GM12878 (cell line): ENCODE data around the gene RBBP4. TPM values are rescaled to one million over a fixed set of nuclear protein-coding genes. Genes with fewer than 3 reads are reported as not detected.
A peak's percentile ranks its signal among the peaks of the same experiment; 100 is the strongest.

Experiments used
- ATF3 ChIP-seq: IDR thresholded peaks from 2 replicates; pipeline ENCODE4 v1.6.1; 2011; ENCODE audit warnings: low read depth, mild to moderate bottlenecking, low read length, moderate library complexity, borderline replicate concordance; ENCODE audit errors: extremely low read depth
- ATF7 ChIP-seq: fragments of 450-650 bp; IDR thresholded peaks from 2 replicates; pipeline ENCODE4 v1.6.1; 2016; ENCODE audit warnings: low read depth, mild to moderate bottlenecking
- CBX3 ChIP-seq: fragments of 200-600 bp; sonication (generic); IDR thresholded peaks from 2 replicates; pipeline ENCODE4 v1.6.1; 2016; ENCODE audit warnings: low read depth, borderline replicate concordance
- CHD2 ChIP-seq: IDR thresholded peaks from 2 replicates; pipeline ENCODE4 v1.6.1; 2011; ENCODE audit warnings: low read depth, low read length, improper control_type of control experiment, borderline replicate concordance
- ELK1 ChIP-seq: IDR thresholded peaks from 2 replicates; pipeline ENCODE4 v1.6.1; 2012; ENCODE audit warnings: low read depth, low read length, improper control_type of control experiment
- IKZF2 ChIP-seq, 2 experiments: fragments of 450-650 bp; IDR thresholded peaks; 2 replicates each; pipeline ENCODE4 v1.6.1; 2017; ENCODE audit warnings: mild to moderate bottlenecking in 2 of 2, moderate library complexity in 2 of 2
- MAX ChIP-seq: IDR thresholded peaks from 2 replicates; pipeline ENCODE4 v1.6.1; 2012; ENCODE audit warnings: low read depth, low read length, improper control_type of control experiment
- MTA3 ChIP-seq: IDR thresholded peaks from 2 replicates; pipeline ENCODE4 v1.6.1; 2012; ENCODE audit warnings: low read length, inconsistent platforms, borderline replicate concordance
- MYB ChIP-seq: fragments of 150-350 bp; IDR thresholded peaks from 2 replicates; pipeline ENCODE4 v1.6.1; 2014; ENCODE audit warnings: mild to moderate bottlenecking, low read depth, low read length, borderline replicate concordance
- RAD51 ChIP-seq: fragments of 450-650 bp; IDR thresholded peaks from 2 replicates; pipeline ENCODE4 v1.6.1; 2016; ENCODE audit warnings: moderate library complexity, mild to moderate bottlenecking, inconsistent platforms
- RCOR1 ChIP-seq: conservative IDR thresholded peaks from 2 replicates; pipeline ENCODE4 v1.6.1; 2012; ENCODE audit warnings: low read depth, low read length, improper control_type of control experiment
- SMAD1 ChIP-seq: fragments of 450-650 bp; IDR thresholded peaks from 2 replicates; pipeline ENCODE4 v1.6.1; 2018; ENCODE audit warnings: mild to moderate bottlenecking, low read depth; ENCODE audit not compliant: partially characterized antibody
- SMC3 ChIP-seq: IDR thresholded peaks from 2 replicates; pipeline ENCODE4 v1.6.1; 2011; ENCODE audit warnings: low read length, improper control_type of control experiment, borderline replicate concordance
- SPI1 ChIP-seq: IDR thresholded peaks from 2 replicates; pipeline ENCODE4 v1.6.1; 2011; ENCODE audit warnings: low read depth, mild to moderate bottlenecking, low read length, moderate library complexity, borderline replicate concordance; ENCODE audit not compliant: insufficient read depth
- SUPT20H ChIP-seq: IDR thresholded peaks from 2 replicates; pipeline ENCODE4 v1.6.1; 2011; ENCODE audit warnings: low read depth, mild to moderate bottlenecking, low read length, moderate library complexity, borderline replicate concordance; ENCODE audit not compliant: control insufficient read depth
- SUZ12 ChIP-seq: fragments of 200-600 bp; sonication (generic); IDR thresholded peaks from one replicate; pipeline ENCODE4 v1.6.1; 2018; ENCODE audit warnings: antibody characterized with exemption, mild to moderate bottlenecking; ENCODE audit not compliant: unreplicated experiment
- TARDBP ChIP-seq: IDR thresholded peaks from 2 replicates; pipeline ENCODE4 v1.6.1; 2016; ENCODE audit warnings: borderline replicate concordance
- TCF12 ChIP-seq: IDR thresholded peaks from 2 replicates; pipeline ENCODE4 v1.6.1; 2011; ENCODE audit warnings: low read depth, mild to moderate bottlenecking, low read length
- TCF3 ChIP-seq: IDR thresholded peaks from 2 replicates; pipeline ENCODE4 v1.6.1; 2012; ENCODE audit warnings: low read depth, mild to moderate bottlenecking, low read length, borderline replicate concordance; ENCODE audit not compliant: insufficient read depth
- USF1 ChIP-seq: IDR thresholded peaks from 2 replicates; pipeline ENCODE4 v1.6.1; 2011; ENCODE audit warnings: borderline replicate concordance, low read depth, mild to moderate bottlenecking, moderate library complexity, mixed read lengths, low read length; ENCODE audit not compliant: insufficient read depth; ENCODE audit errors: extremely low read length
- ZNF217 ChIP-seq: fragments of 450-650 bp; IDR thresholded peaks from 2 replicates; pipeline ENCODE4 v1.6.1; 2017; ENCODE audit warnings: antibody characterized with exemption, mild to moderate bottlenecking
- ZNF592 ChIP-seq: fragments of 450-650 bp; IDR thresholded peaks from 2 replicates; pipeline ENCODE4 v1.6.1; 2017; ENCODE audit warnings: mild to moderate bottlenecking, moderate library complexity
- ZSCAN29 ChIP-seq: fragments of 450-650 bp; IDR thresholded peaks from 2 replicates; pipeline ENCODE4 v1.6.1; 2017; ENCODE audit warnings: mild to moderate bottlenecking, moderate library complexity
- polyA plus RNA-seq, 11 experiments: library from polyadenylated mRNA; depleted of rRNA in 4 of 11; unstranded in 6 of 11; stranded (reverse) in 5 of 11; fragments of >200 nt; fragmentation: Nextera tagmentation in 4 of 11; fragmentation: Illumina TruSeq in 1 of 11; extraction: Ambion mirVana in 4 of 11; extraction: Trizol in 1 of 11; gene quantifications; 1 replicate in 1 of 11; 2 replicates in 10 of 11; pipeline versions ENCODE4 v1.2.1 to v1.2.3, GENCODE V29; 2011 to 2016; ENCODE audit warnings: inconsistent platforms in 2 of 11, missing spikeins in 2 of 11, low read depth in 1 of 11
- total RNA-seq, 4 experiments: library from RNA; depleted of rRNA in 3 of 4; stranded (reverse); fragments of >200 nt in 3 of 4; fragmentation: Illumina TruSeq in 1 of 4; extraction: Trizol in 1 of 4; gene quantifications; 2 replicates each; pipeline versions ENCODE4 v1.2.1 to v1.2.3, GENCODE V29; 2013 to 2021

The RBBP4 gene
- total and polyA plus RNA-seq, 10 of the 15 experiments (the other 5 are each of a cell fraction or from before 2014, with no cell fraction given) = 120 to 357 (median 231) TPM

- TF ChIP-seq ZNF592 (no peak), ZSCAN29 (no peak), TCF12 (0 out of 2 replicates have a peak, but pooled peaks have one; percentile 5), TCF3 (no peak), SMAD1 (no peak), MAX (no peak), ELK1 (no peak), MYB (no peak), ATF3 (no peak), RCOR1 (0 out of 2 replicates have a peak, but pooled peaks have one; percentile 45), SPI1 (no peak), CHD2 (no peak), USF1 (no peak), ATF7 (no peak; the same call in 1 of the 2 replicates), MTA3 (peak; percentile 42; the same call in 1 of the 2 replicates), TARDBP (no peak), RAD51 (no peak), SUZ12 (no peak), ZNF217 (peak; percentile 92), IKZF2 (IDR thresholded peaks at IDR 0.05) (peak; percentile 72 to 83; a peak in 3 of 4 replicates), CBX3 (no peak), SMC3 (no peak), SUPT20H (no peak)
Measured at GRCh38 chr1:32619701-32620485, 31.1 kb upstream of the RBBP4 start (continued).
